Measurements from ENCODE around the gene HTR4. TPM values are rescaled to one million over a fixed set of nuclear protein-coding genes. Genes with fewer than 3 reads are reported as not detected.

The HTR4 gene
- total RNA-seq, 4 donors from 2014 or later = 17.6 to 21.3 (median 19.9) TPM

- Histone ChIP-seq H3K36me3 (peaks cover 0 to 71% (median 22%) of the 10 kb centered on the region in 4 donors), H3K9me3 (no peaks in the 10 kb centered on the region), H3K27ac (no peak overlapping the region), H3K4me1 (peaks cover 0 to 3% (median 0%) of the 10 kb centered on the region in 4 donors), H3K4me3 (no peak overlapping the region), H3K27me3 (no peaks in the 10 kb centered on the region)
- no peak for DNase-seq
- in situ Hi-C loops (cut with MboI; ENCODE audit: low pct_ligation_motif_present in 1 of 4, low pct_unique_long_range_greater_than_20kb in 1 of 4, low sequenced_read_pairs in 3 of 4) = loop anchor here in 2 of 4 donors (25.0 kb wide), 1 partner anchor 598 kb away; no protein-coding TSS in a partner anchor
- intact Hi-C loops (cut with DNase I; ENCODE audit: low total_unique reads) = no loop called here
- no peak for TF ChIP-seq POLR2AphosphoS5 (IDR thresholded peaks at IDR 0.05)
- no peak for TF ChIP-seq CTCF (IDR thresholded peaks at IDR 0.05)
- no peak for TF ChIP-seq EP300 (IDR thresholded peaks at IDR 0.05; ENCODE audit: low read depth)
- no peak for TF ChIP-seq POLR2A (IDR thresholded peaks at IDR 0.05)
- WGBS, 2 donors (ENCODE audit: low coverage in 1 of 2) = 70 to 81% methylated on average over 2 of the region's 2 CpGs
Measured at GRCh38 chr5:148438933-148439332, 215.4 kb downstream of the HTR4 start.

GRCh38 chr5:148437249-148437648 lies 217.1 kb downstream of the HTR4 start:
- Histone ChIP-seq H3K36me3 (peaks cover 0 to 75% (median 23%) of the 10 kb centered on the region in 4 donors), H3K27ac (no peak overlapping the region), H3K27me3 (no peaks in the 10 kb centered on the region), H3K4me1 (no peaks in the 10 kb centered on the region), H3K9me3 (no peaks in the 10 kb centered on the region), H3K4me3 (no peak overlapping the region)
- TF ChIP-seq EP300 (IDR thresholded peaks at IDR 0.05; ENCODE audit: low read depth) = no peak
- no peak for TF ChIP-seq POLR2A (IDR thresholded peaks at IDR 0.05)
- TF ChIP-seq CTCF (IDR thresholded peaks at IDR 0.05) = no peak
- TF ChIP-seq POLR2AphosphoS5 (IDR thresholded peaks at IDR 0.05) = no peak
- WGBS, 2 donors (ENCODE audit: low coverage in 1 of 2) = 84 to 95% methylated on average over 5 to 6 of the region's 6 CpGs
- in situ Hi-C loops (cut with MboI; ENCODE audit: low pct_ligation_motif_present in 1 of 4, low pct_unique_long_range_greater_than_20kb in 1 of 4, low sequenced_read_pairs in 3 of 4) = loop anchor here in 2 of 4 donors (25.0 kb wide), 1 partner anchor 600 kb away; no protein-coding TSS in a partner anchor
- no peak for DNase-seq
- intact Hi-C loops (cut with DNase I; ENCODE audit: low total_unique reads) = no loop called here

- intact Hi-C loops (cut with DNase I; ENCODE audit: low total_unique reads) = no loop called here
- H3K4me3 ChIP-seq = no peak overlapping the region
- H3K27ac ChIP-seq = no peak overlapping the region
- no peaks in the 10 kb centered on the region for H3K4me1 ChIP-seq
- no peak for TF ChIP-seq POLR2A (IDR thresholded peaks at IDR 0.05)
- TF ChIP-seq POLR2AphosphoS5 (IDR thresholded peaks at IDR 0.05) = no peak
- TF ChIP-seq EP300 (IDR thresholded peaks at IDR 0.05; ENCODE audit: low read depth) = no peak
- no peak for TF ChIP-seq CTCF (IDR thresholded peaks at IDR 0.05)
- in situ Hi-C loops (cut with MboI; ENCODE audit: low pct_ligation_motif_present in 1 of 4, low pct_unique_long_range_greater_than_20kb in 1 of 4, low sequenced_read_pairs in 3 of 4) = loop anchor here in 2 of 4 donors (25.0 kb wide), 1 partner anchor 601 kb away; no protein-coding TSS in a partner anchor
- DNase-seq = no peak
- H3K27me3 ChIP-seq = no peaks in the 10 kb centered on the region
- H3K9me3 ChIP-seq = no peaks in the 10 kb centered on the region
- WGBS, 2 donors (ENCODE audit: low coverage in 1 of 2) = 52 to 64% methylated on average over 3 of the region's 3 CpGs
- peaks cover 0 to 62% (median 18%) of the 10 kb centered on the region in 4 donors for H3K36me3 ChIP-seq
Measured at GRCh38 chr5:148436029-148436428, 218.3 kb downstream of the HTR4 start.

- in situ Hi-C loops (cut with MboI; ENCODE audit: low pct_ligation_motif_present in 1 of 4, low pct_unique_long_range_greater_than_20kb in 1 of 4, low sequenced_read_pairs in 3 of 4) = loop anchor here in 2 of 4 donors (25.0 kb wide), 1 partner anchor 603 kb away; no protein-coding TSS in a partner anchor
- no peaks in the 10 kb centered on the region for H3K4me1 ChIP-seq
- no peak for TF ChIP-seq EP300 (IDR thresholded peaks at IDR 0.05; ENCODE audit: low read depth)
- TF ChIP-seq CTCF (IDR thresholded peaks at IDR 0.05) = no peak
- TF ChIP-seq POLR2A (IDR thresholded peaks at IDR 0.05) = no peak
- no peak for TF ChIP-seq POLR2AphosphoS5 (IDR thresholded peaks at IDR 0.05)
- H3K9me3 ChIP-seq = no peaks in the 10 kb centered on the region
- DNase-seq = no peak
- no peak overlapping the region for H3K27ac ChIP-seq
- H3K27me3 ChIP-seq = no peaks in the 10 kb centered on the region
- WGBS, 2 donors (ENCODE audit: low coverage in 1 of 2) = 93 to 95% methylated on average over 3 of the region's 3 CpGs
- H3K36me3 ChIP-seq = peaks cover 0 to 42% (median 9%) of the 10 kb centered on the region in 4 donors
- no peak overlapping the region for H3K4me3 ChIP-seq
- intact Hi-C loops (cut with DNase I; ENCODE audit: low total_unique reads) = no loop called here
Measured at GRCh38 chr5:148433826-148434225, 220.5 kb downstream of the HTR4 start.

Other genes starting within 250 kb of the HTR4 start
- gene ADRB2, start 172.1 kb upstream of the HTR4 start, total RNA-seq = 1 to 10 TPM in 3 of 4 donors, under 1 TPM in 1; 1.00 to 3.5 (median 1.7) TPM